HEK293T (cell line): ENCODE results near the gene SETD3.

Experiments used
- FOXM1 ChIP-seq: fragments of 450-650 bp; IDR thresholded peaks from 2 replicates; pipeline ENCODE4 v1.6.1; 2017; ENCODE audit warnings: mild to moderate bottlenecking, borderline replicate concordance
- L3MBTL2 ChIP-seq: fragments of 450-650 bp; conservative IDR thresholded peaks from 2 replicates; pipeline ENCODE4 v1.6.1; 2016; ENCODE audit warnings: mild to moderate bottlenecking
- SP1 ChIP-seq: fragments of 450-650 bp; IDR thresholded peaks from 2 replicates; pipeline ENCODE4 v1.6.1; 2017

- TF ChIP-seq SP1 (no peak), FOXM1 (no peak), L3MBTL2 (no peak)
Observed at GRCh38 chr14:99431986-99432385, 48.7 kb downstream of the SETD3 start.
